Left forelimb (tissue), 1 donor: ENCODE measurements around the gene CUL4A.
A peak's percentile ranks its signal among the peaks of the same experiment; 100 is the strongest.
"Not testable (repeated sequence)": the region's sequence is repeated elsewhere in the genome, so short reads cannot be mapped to it uniquely, and the experiment has no call there.

ENCODE experiments used
- DNase-seq: peaks from one replicate; pipeline ENCODE4 v3.0.0-alpha.2; 2018; ENCODE audit warnings: low spot score

CUL4A gene

GRCh38 chr13:113209336-113209758, at the start of gene CUL4A:
Gene CUL4A, plus strand, starts transcription at chr13:113209613. Its CDS starts 15 bp downstream, at chr13:113209628.
- DNase-seq: peak; percentile 83

- no peak for DNase-seq
These were observed 49.7 kb upstream of the CUL4A start for GRCh38 chr13:113159701-113160100.

- no peak for DNase-seq
These were observed 48.4 kb upstream of the CUL4A start for GRCh38 chr13:113160983-113161382.

- DNase-seq: no peak
These were observed 48.0 kb upstream of the CUL4A start for GRCh38 chr13:113161433-113161832.

GRCh38 chr13:113161975-113162374, 47.4 kb upstream of the CUL4A start:
- DNase-seq: not testable (repeated sequence)

- DNase-seq: no peak
These were observed 46.4 kb upstream of the CUL4A start for GRCh38 chr13:113162783-113163685.

- DNase-seq: peak; percentile 47
These were observed 44.9 kb upstream of the CUL4A start for GRCh38 chr13:113164492-113164891.

- DNase-seq: no peak
These were observed 43.1 kb upstream of the CUL4A start for GRCh38 chr13:113166266-113166665.

GRCh38 chr13:113166681-113167080, 42.7 kb upstream of the CUL4A start:
- no peak for DNase-seq

- no peak for DNase-seq
These were observed 42.3 kb upstream of the CUL4A start for GRCh38 chr13:113167155-113167554.

- no peak for DNase-seq
These were observed 41.8 kb upstream of the CUL4A start for GRCh38 chr13:113167575-113167974.

- DNase-seq: peak; percentile 34
These were observed 41.2 kb upstream of the CUL4A start for GRCh38 chr13:113168211-113168610.

- peak; percentile 49 for DNase-seq
These were observed 39.8 kb upstream of the CUL4A start for GRCh38 chr13:113169277-113170272.

GRCh38 chr13:113170511-113170910, 38.9 kb upstream of the CUL4A start:
- no peak for DNase-seq

GRCh38 chr13:113171250-113172125, 37.9 kb upstream of the CUL4A start:
- DNase-seq: peak; percentile 45

- peak; percentile 40 for DNase-seq
These were observed 36.9 kb upstream of the CUL4A start for GRCh38 chr13:113172419-113172926.

- no peak for DNase-seq
These were observed 33.1 kb upstream of the CUL4A start for GRCh38 chr13:113176280-113176679.

GRCh38 chr13:113176822-113177221, 32.6 kb upstream of the CUL4A start:
- no peak for DNase-seq

GRCh38 chr13:113178070-113178895, 31.1 kb upstream of the CUL4A start:
- no peak for DNase-seq

- DNase-seq: no peak
These were observed 30.6 kb upstream of the CUL4A start for GRCh38 chr13:113178896-113179167.
